Panc1 (cell line): ENCODE data around the gene MIX23. TPM values are rescaled to one million over a fixed set of nuclear protein-coding genes. Genes with fewer than 3 reads are reported as not detected.

Experiments used
- ATAC-seq: fragments of 200-7000 bp; cut with Tn5 transposase; 2 replicates; pipeline ENCODE4 v1.9.1; 2020; ENCODE audit warnings: mild to moderate bottlenecking, moderate library complexity
- BruUV-seq: library from RNA; stranded (reverse); fragments of 400-500 nt; replicated peaks from 2 replicates; lab custom pipeline; 2021; lab: Mats Ljungman, UMichigan
- CTCF ChIA-PET: fragments of 300-600 bp; sonication (Branson Sonifier 250); formaldehyde crosslinking; loops from one replicate; lab custom pipeline; 2022; ENCODE audit warnings: antibody characterized with exemption; lab: Charles Lee
- POLR2A ChIA-PET: fragments of 300-600 bp; sonication (Branson Sonifier 250); formaldehyde crosslinking; loops from one replicate; lab custom pipeline; 2022; ENCODE audit warnings: antibody characterized with exemption; lab: Charles Lee
- DNase-seq: peaks from one replicate; pipeline ENCODE4 v3.0.0-alpha.2; 2010; ENCODE audit warnings: low read depth, low spot score
- H3K27ac ChIP-seq: 2 replicates; pipeline ENCODE4 v1.5.1; 2011; ENCODE audit warnings: mild to moderate bottlenecking, low read length, inconsistent platforms
- H3K27me3 ChIP-seq: fragments of 200-500 bp; sonication (Bioruptor generic); 2 replicates; pipeline ENCODE4 v1.6.0; 2014; ENCODE audit warnings: low read length, inconsistent platforms; ENCODE audit not compliant: control insufficient read depth, insufficient read depth
- H3K36me3 ChIP-seq: fragments of 200-500 bp; sonication (Bioruptor generic); 2 replicates; pipeline ENCODE4 v1.5.1; 2014; ENCODE audit warnings: inconsistent platforms, mild to moderate bottlenecking, low read length, moderate library complexity; ENCODE audit not compliant: control insufficient read depth, insufficient read depth
- H3K4me1 ChIP-seq: 2 replicates; pipeline ENCODE4 v1.5.1; 2011; ENCODE audit warnings: inconsistent platforms, mild to moderate bottlenecking, low read length, moderate library complexity; ENCODE audit not compliant: control insufficient read depth, insufficient read depth
- H3K4me3 ChIP-seq, 2 experiments: 2 replicates each; pipeline ENCODE4 v1.5.1; 2011 to 2012; ENCODE audit warnings: low read depth in 2 of 2, low read length in 2 of 2, mild to moderate bottlenecking in 2 of 2, inconsistent platforms in 1 of 2, moderate library complexity in 1 of 2
- H3K9me3 ChIP-seq: fragments of 200-500 bp; sonication (Bioruptor generic); 2 replicates; pipeline ENCODE4 v1.5.1; 2014; ENCODE audit warnings: low read depth, mild to moderate bottlenecking, inconsistent platforms, low read length, moderate library complexity; ENCODE audit not compliant: control insufficient read depth, insufficient read depth
- POLR2AphosphoS5 ChIP-seq: IDR thresholded peaks from 2 replicates; pipeline ENCODE4 v1.6.1; 2012; ENCODE audit warnings: mild to moderate bottlenecking, low read depth, low read length, moderate library complexity
- REST ChIP-seq, 2 experiments: IDR thresholded peaks; 2 replicates each; pipeline ENCODE4 v1.6.1; 2011 to 2012; ENCODE audit warnings: low read depth in 2 of 2, control low read depth in 1 of 2, low read length in 1 of 2, mild to moderate bottlenecking in 1 of 2, moderate library complexity in 1 of 2; ENCODE audit not compliant: insufficient read depth in 1 of 2
- SIN3A ChIP-seq: IDR thresholded peaks from 2 replicates; pipeline ENCODE4 v1.6.1; 2012; ENCODE audit warnings: low read depth, mild to moderate bottlenecking, low read length, moderate library complexity, borderline replicate concordance; ENCODE audit not compliant: insufficient read depth
- TCF7L2 ChIP-seq: IDR thresholded peaks from 2 replicates; pipeline ENCODE4 v1.6.1; 2011; ENCODE audit warnings: mild to moderate bottlenecking, low read depth, low read length, inconsistent platforms
- in situ Hi-C: cut with HindIII; loops from 2 replicates; pipeline ENCODE4 v1.10.0; 2016; ENCODE audit warnings: low sequenced_read_pairs, low pct_unique_long_range_greater_than_20kb
- intact Hi-C: fragments of 100-400 bp; cut with micrococcal nuclease; formaldehyde crosslinking; loops from one replicate; pipeline ENCODE4 v1.10.0; 2022; ENCODE audit not compliant: unreplicated experiment
- total RNA-seq: library from RNA; stranded (reverse); gene quantifications from one replicate; pipeline ENCODE4 v1.2.1, GENCODE V29; 2021; ENCODE audit not compliant: unreplicated experiment
- TF ChIP-seq, protein P1 (sequence below): fragments of 450-650 bp; IDR thresholded peaks from 2 replicates; pipeline ENCODE4 v1.5.1; 2017; ENCODE audit warnings: mild to moderate bottlenecking

The MIX23 gene
- total RNA-seq, 1 experiment from 2014 or later = 61.7 TPM

DNA sequence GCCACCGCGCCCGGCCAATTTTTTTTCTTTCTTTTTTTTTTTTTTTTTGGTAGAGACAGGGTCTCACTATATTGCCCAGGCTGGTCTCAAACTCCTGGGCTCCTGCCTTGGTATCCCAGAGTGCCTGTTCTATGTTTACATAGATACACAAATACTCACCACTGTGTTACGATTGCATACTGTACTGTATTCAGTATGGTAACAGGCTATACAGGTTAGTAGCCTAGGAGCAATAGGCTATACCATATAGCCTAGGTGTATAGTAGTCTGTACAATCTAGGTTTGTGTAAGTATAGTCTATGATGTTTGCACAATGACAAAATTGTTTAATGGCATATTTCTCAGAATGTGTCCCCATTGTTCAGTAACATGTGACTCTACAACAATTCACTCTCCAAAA, 31.4 kb downstream of the MIX23 start:
- H3K36me3 ChIP-seq = no peaks in the 10 kb centered on the region
- ChIA-PET POLR2A (no interaction called here), CTCF (no interaction called here)
- TF ChIP-seq TCF7L2 = no peak
- TF ChIP-seq, protein P1, sequence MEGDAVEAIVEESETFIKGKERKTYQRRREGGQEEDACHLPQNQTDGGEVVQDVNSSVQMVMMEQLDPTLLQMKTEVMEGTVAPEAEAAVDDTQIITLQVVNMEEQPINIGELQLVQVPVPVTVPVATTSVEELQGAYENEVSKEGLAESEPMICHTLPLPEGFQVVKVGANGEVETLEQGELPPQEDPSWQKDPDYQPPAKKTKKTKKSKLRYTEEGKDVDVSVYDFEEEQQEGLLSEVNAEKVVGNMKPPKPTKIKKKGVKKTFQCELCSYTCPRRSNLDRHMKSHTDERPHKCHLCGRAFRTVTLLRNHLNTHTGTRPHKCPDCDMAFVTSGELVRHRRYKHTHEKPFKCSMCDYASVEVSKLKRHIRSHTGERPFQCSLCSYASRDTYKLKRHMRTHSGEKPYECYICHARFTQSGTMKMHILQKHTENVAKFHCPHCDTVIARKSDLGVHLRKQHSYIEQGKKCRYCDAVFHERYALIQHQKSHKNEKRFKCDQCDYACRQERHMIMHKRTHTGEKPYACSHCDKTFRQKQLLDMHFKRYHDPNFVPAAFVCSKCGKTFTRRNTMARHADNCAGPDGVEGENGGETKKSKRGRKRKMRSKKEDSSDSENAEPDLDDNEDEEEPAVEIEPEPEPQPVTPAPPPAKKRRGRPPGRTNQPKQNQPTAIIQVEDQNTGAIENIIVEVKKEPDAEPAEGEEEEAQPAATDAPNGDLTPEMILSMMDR = no peak
- no peak for TF ChIP-seq SIN3A
- TF ChIP-seq POLR2AphosphoS5 = no peak
- no peak for TF ChIP-seq REST (IDR thresholded peaks at IDR 0.05; ENCODE audit: insufficient read depth in 1 of 2, low read depth in 2 of 2, low read length in 1 of 2)
- no peaks in the 10 kb centered on the region for H3K9me3 ChIP-seq
- no peaks in the 10 kb centered on the region for H3K27me3 ChIP-seq
- no peak overlapping the region for H3K27ac ChIP-seq
- DNase-seq (no peak), ATAC-seq (no peak)
- no peak overlapping the region for H3K4me3 ChIP-seq
- BruUV-seq = no TSS peak
- no peaks in the 10 kb centered on the region for H3K4me1 ChIP-seq
- in situ Hi-C loops = no loop called here
- intact Hi-C loops = no loop called here

GRCh38 chr3:122350814-122351418, 32.1 kb downstream of the MIX23 start:
- intact Hi-C loops (no loop called here), in situ Hi-C loops (no loop called here)
- BruUV-seq = no TSS peak
- no peak for DNase-seq
- ChIA-PET POLR2A (interaction anchor here (0.6 to 0.7 kb wide), 3 partner anchors 37 to 548 kb away, joined by 3 to 4 read pairs (median 3); no protein-coding TSS in a partner anchor), CTCF (no interaction called here)
- TF ChIP-seq POLR2AphosphoS5 = no peak
- no peak for TF ChIP-seq SIN3A
- no peak overlapping the region for H3K4me3 ChIP-seq
- no peak for ATAC-seq
- no peaks in the 10 kb centered on the region for H3K9me3 ChIP-seq
- no peaks in the 10 kb centered on the region for H3K27me3 ChIP-seq
- H3K36me3 ChIP-seq = no peaks in the 10 kb centered on the region
- H3K27ac ChIP-seq = no peak overlapping the region
- no peaks in the 10 kb centered on the region for H3K4me1 ChIP-seq

DNA sequence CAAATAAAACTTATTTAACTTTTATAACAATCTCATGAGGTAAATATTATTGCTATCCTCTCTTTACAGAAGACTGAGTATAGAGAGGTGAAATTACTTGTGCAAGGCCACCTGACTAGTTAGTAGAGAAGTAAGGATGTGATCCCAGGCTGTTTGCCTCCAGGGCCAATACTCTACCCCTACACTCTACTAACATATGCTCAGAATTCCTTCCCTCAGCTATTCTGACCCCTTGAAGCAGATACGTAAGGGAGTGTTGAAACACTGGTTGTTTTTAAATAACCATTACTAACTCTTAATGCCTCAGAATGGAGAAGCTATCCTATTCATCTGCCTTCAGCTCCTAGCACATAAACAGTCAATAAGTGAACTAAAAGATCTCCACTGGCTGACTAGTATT, 33.9 kb downstream of the MIX23 start:
- in situ Hi-C loops (no loop called here), intact Hi-C loops (no loop called here)
- Histone ChIP-seq H3K4me3 (no peak overlapping the region), H3K4me1 (no peaks in the 10 kb centered on the region), H3K27me3 (no peaks in the 10 kb centered on the region), H3K36me3 (no peaks in the 10 kb centered on the region), H3K9me3 (no peaks in the 10 kb centered on the region), H3K27ac (no peak overlapping the region)
- ATAC-seq (no peak), DNase-seq (no peak)
- no peak for TF ChIP-seq REST (IDR thresholded peaks at IDR 0.05; ENCODE audit: insufficient read depth in 1 of 2, low read depth in 2 of 2, low read length in 1 of 2)
- TF ChIP-seq POLR2AphosphoS5 = no peak
- TF ChIP-seq SIN3A = no peak
- no peak for TF ChIP-seq TCF7L2
- TF ChIP-seq, protein P1 = no peak
- POLR2A ChIA-PET = interaction anchor here (0.6 to 0.7 kb wide), 2 partner anchors 14 to 67 kb away, joined by 3 to 6 read pairs; no protein-coding TSS in a partner anchor
- CTCF ChIA-PET = no interaction called here
- no TSS peak for BruUV-seq
